ENCODE results near the gene MYO1A.
"Not testable (repeated sequence)": the region's sequence is repeated elsewhere in the genome, so short reads cannot be mapped to it uniquely, and the experiment has no call there.

Gene MYO1A

DNA sequence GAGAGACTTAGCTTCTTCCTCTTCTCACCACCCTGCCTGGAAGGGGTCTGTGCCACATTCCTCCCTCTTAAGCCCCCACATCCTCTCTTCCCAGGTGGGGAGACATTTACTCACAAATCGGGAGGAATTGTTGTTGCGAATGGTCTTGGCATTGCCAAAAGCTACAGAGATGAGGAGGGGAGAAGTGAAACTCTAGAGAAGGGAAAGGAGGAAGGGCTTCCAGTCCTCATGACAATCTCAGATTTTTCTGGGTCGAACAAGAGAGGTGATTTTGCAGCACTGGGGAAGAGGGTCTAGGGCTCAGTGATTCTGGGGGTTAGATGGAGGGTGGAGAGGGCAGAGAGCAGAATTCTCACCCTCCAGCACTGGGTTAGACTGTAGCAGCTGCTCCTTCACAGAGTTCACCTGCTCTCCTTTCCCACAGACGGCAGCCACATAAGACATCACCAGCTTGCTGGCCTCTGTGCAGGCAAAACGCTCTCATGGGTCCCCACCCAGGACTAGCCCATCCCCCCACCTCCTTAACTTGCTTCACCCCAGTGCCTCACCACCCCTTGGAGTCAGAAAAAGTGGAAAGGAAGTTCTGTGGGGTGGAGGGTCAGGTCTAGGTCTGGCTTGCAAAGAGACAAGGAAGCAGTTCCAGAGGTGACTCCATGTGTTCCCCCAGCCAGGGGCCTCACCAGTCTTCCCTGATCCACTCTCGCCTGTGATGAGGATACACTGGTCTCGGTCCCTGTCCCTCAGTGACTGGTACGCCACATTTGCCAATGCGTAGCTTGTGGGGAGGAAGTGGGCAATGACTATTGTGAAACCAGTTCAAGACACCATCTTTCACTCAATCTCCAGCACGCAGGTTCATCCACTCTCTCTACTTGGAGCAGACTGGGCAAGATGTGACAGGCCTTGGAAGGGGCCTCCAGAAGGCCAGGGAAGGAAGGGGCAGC, 2.7 kb downstream of the MYO1A start:
- DNase-seq (ENCODE audit: low spot score): no peak

DNA sequence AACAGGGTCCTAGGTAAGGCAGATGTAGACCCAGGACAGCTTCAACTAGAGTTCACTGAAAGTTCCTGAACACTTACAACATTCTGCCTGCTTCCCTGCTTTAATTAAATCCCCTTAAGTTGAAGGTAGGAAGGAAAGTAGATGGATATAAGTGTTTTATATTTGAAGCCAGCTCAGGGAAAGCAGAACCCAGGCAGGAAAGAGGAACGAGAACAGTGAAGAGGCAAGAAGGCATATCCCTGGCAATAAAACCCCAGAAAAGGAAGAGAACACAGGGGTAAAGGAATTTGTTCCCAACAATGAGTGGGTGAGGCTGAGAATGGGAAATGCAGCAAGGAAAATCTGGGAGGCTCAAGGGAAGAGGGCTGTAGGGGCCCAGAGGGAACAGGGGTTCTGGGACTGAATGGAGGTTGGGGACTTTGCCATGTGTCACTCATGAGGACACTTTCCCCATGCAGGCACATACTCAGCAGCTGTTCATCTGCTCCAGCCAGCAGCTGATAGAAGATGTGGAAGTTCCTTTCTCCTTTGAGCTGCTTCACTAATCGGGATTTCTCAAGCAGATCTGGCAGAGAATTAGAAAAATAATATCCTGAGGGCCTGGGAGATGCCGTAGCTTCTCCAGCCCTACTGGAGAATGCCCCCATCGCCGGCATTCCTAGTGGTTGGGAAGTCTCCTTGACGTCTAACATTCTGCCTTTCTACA, 3.7 kb downstream of the MYO1A start:
- DNase-seq (ENCODE audit: low spot score): no peak

DNA sequence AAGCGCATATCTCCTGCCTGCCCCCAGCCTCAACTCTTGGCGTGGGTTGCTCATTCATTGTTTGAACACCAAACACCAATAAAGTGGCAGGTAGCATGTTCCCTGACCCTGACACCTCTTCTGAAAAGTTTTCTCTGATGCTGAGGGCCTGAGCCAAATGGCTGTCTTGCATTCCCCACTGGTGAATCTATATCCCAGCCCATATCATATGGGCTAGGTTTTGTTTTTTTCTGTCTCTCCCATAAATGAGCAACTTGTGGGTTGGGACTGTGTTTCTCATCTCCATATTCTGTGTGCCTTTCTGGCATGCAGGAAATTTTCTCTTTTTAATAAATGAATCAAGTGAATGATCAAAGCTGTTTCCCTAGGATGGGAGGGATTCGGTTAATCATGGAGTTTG, 5.0 kb downstream of the MYO1A start:
- no peak for DNase-seq (ENCODE audit: low spot score)

DNA sequence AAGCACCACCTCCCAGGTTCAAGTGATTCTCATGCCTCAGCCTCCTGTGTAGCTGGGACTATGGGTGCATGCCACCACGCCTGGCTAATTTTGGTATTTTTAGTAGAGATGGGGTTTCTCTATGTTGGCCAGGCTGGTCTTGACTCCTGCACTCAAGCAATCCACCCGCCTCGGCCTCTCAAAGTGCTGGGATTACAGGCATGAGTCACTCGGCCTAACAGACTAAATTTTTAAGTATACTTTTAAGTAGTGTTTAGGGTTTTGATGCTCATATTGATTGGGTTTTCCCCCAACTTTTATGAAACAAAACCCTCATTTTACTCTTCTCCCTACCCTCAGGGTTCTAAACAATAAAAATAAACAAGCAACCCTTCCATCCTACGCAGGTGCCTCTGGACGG, 5.5 kb downstream of the MYO1A start:
- DNase-seq (ENCODE audit: low spot score): no peak

DNA sequence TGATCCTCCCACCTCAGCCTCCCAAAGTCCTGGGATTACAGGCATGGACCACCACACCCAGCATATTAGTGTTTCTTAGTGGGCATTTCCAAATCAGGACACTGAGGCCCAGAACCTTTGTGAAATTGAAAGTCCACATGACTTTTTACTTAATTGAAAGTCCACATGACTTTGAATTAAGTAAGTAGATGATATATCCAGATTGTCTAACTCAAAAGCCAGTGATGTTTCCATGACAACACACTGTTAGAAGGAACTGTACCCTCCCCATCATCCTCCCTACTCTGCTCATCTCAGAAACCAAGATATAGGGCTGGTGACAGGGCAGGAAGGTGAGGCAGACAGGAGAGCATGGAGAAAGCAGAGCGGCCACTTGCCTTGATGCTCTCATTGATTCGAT, 7.2 kb downstream of the MYO1A start:
- no peak for DNase-seq (ENCODE audit: low spot score)

DNA sequence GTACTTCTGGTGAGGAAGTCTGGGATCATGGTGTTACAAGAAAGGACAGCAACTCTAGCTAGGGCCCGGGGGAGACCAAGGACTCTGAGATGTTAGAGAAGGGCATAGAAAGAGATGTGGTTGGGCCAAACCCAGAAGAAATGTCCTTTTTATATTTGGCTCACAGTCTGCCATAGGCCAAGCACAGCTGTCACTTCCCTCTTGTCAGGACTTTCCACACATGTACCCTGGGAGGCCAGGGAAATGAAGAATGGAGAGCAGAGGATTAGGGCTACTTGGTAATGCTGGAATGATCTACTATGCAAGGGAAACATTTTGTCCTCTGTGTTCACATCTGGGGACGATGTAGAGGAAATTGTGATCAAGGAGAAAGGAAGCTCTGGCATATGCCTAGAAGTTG, 9.2 kb downstream of the MYO1A start:
- DNase-seq (ENCODE audit: low spot score): no peak

DNA sequence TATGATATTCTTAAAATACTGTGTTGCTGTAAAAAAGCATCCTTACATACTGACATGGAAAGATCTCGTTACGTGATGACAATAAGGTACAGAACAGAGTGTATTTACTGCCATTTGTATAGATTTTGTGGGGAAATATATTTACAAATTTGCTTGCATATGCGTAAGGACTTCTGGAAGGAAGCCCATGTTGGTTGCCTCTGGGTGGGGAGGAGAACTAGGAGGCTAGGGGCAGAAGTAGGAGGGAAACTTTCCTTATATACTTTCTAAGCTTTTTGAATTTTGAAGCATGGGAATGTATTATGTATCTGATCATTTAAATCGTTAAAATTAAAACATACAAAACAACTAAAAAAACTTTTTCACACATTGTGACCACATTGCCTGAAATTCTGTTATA, 9.7 kb downstream of the MYO1A start:
- no peak for DNase-seq (ENCODE audit: low spot score)

DNA sequence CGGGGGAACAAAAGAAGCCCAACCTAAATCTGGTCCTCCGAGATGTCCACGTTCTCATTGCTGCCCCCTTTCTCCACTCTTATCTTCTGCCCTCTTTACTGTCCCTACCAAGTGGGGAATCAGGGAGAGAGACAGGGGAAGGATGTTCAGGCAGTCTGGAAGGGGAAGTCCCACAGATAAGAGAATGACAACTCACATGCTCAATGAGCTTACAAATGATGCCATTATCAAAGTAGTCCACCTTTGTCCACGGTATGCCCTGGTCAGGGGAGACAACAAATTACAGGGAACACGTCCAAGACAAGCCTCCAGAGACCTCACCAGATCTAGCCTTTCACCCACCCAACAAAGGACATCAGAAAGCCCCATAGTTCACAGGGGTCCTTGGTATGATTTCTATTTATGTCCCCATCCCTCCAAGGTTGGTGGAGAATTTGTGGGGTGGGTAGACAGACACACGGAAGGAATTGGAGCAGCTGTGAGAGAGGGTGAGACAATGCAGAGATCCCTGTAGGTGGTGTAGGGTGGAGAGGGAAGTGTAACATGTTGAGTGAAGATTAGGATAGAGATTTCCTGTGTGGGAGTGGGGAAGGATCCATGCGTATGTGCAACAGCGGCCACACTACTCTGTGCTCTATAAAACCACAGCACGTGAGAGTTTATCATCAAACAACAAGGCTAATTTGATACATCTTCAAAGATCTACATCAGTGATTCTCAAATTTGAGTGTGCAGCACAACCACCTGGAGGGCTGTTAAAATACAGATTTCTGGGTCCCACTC, 10.7 kb downstream of the MYO1A start:
- DNase-seq (ENCODE audit: low spot score): no peak

DNA sequence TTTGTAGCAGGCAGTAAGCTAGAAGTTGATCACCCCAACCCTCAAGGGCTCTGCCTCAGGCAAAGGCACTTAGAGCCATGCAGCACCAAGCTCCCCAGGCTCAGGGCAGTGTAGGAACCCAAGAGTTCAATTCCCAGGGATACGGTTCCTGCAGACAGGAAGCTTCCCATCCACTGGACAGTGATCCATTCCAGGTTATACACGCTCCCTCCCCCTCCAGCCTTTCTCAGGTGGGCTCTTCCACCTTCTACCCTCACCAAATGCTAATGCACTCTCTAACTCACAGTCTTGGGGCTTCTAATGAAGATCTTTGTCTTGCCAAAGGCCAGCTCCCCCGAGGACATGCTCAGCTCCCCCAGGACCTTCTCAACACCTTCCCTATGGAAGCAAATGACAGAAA, 12.7 kb downstream of the MYO1A start:
- no peak for DNase-seq (ENCODE audit: low spot score)

DNA sequence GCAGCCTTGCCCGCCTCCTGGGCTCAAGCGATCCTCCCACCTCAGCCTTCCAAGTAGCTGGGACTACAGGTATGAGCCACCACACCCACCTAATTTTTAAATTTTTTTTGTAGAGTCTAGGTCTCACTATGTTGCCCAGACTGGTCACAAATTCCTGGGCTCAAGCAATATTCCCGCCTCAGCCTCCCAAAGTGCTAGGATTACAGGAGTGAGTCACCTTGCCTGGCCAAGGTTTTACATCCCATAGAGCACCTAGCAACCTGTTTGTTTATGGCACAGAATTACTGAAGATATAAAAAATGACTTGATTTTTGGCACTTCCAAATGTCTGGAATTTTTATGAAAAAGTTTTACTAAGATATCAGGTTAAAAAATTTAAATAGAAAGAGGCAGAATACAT, 16.5 kb downstream of the MYO1A start:
- DNase-seq (ENCODE audit: low spot score): no peak

DNA sequence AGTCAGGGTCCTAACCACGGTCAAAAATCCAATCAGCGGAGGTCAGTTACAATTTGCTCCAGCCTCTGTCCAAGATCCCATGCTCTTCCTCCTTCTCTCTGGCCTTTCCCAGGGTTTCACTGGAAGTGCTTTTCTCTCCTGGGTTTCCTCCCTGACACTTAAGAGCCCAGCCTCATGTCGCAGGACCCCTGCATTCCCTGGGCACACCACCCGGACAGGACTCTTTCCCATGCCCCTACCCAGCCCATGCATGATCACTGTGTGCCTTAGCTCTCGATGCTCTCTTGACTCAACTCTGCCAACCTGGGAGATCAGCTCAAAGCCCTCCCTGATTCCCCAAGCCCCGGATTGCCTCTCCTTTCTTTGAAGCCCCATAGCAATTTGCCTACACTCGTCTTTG, 18.1 kb downstream of the MYO1A start:
- DNase-seq (ENCODE audit: low spot score): no peak

DNA sequence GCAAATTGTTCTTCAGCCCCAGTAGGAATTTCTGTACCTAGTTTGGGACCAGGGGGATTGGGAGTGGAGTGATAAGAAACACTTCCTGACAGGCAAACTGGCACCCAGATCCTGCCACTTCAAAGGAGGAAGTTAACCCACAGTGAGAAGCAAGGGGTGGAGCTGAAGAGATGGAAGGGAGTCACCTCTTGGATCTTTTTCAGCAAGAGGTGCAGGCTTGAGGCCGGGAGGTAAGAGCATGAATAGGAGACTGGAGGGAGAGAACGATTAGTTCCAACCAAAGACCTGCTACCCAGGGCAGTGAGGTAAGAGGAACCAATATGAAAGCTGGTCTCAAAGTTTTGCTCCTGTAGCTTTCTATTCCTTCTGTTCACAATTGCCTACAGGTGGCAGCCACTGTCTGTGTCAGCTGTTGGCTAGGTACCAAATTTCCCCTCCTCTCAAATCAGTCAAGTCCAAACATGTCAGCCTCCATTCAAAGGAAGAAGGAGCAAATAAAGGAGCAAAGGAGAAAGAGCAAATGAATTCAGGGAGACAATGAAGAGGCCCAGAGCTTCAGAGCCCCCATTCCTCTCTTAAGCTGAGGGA, 18.7 kb downstream of the MYO1A start:
- DNase-seq (ENCODE audit: low spot score): peak; percentile 47

DNA sequence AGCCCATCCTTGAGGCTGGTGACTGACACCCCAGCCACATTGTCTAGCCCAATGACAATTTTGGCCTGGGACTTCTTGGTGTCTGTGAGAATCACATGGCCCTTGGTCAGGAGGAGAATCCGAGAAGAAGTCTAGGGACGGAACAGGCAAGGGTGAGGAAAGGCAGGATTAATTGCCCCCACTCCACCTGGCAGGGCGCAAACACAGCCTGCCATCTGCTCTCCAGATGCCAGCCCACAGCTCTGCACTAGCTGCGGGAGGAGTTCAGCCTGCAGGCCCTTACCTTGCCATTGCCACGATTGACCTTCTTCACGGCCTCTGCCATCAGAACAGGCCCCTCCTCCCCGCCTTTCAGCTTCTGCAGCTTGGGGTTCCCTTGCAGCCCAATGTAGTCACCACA, 20.5 kb downstream of the MYO1A start:
- no peak for DNase-seq (ENCODE audit: low spot score)

DNA sequence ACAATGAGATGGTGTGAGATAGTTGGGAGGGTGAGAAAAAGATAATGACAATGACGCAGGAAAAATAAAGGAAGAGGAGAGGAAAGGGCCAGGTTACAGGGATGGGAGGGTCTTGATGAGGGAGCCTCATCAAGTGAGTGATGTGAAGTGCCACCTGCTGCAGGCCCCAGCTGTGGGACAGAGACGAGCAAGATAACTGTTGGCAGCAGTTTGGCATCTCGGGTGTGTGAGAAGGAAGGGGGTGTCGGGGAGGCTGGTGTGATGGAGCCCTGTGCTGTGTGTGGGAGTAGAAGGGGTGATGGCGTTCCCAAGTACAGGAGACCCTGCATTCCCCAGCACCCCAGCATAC, 22.1 kb downstream of the MYO1A start:
- DNase-seq (ENCODE audit: low spot score): no peak

DNA sequence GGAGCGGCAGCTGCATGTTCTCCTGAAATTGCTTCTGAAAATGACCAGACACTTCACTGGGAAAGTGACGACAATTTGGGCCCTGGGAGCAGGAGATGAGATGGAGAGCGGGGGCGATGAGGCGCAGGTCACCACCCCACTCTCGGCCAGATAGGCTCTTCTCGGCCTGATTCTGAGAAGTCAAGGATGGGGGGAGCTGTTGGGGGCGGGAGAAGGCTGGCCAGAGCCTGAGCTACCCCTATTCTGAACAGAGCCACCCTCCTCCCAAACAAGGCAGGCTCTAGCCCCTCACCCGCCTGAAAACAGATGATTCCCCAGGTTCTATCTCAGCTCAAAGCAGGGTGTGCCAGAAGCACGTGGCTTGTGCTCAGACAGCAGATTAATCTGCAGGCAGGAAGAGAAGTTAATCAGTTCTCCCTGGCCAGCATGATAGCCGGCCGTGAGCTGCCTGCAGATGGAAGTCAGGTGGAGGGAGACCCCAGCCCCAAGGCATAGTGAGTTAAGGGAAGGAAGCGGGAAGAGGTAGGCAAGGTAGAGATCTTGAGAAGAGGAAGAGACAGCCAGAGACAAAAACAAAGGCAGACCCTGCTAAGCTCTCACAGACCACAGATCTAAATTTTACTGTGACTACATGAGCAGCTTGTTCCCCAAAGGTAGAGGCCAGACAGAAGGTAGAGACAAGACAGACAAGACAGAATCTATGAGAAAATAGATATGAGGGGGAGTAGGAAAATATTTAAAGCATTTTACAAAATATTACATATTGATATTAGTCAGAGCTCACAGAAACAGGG, 22.7 kb downstream of the MYO1A start:
- DNase-seq (ENCODE audit: low spot score): no peak

DNA sequence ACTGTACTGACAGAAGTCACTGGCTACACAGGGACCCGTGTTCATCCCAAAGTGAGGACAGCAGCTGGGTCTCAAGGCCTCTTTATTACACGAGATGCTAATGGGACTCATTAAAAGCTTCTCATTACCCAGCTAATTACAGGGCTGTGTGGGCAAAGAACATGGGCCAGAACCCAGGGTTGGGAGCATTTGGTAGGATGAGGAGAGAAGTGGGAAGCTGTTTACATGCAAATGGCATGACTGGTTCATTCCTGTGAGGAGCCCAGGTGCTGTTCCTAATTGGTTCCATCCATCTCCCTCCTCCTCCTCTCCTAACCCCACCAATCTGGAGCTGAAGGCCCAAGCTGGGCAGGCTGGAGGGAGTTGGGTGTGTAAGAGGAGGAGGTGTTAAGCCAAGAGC, 24.7 kb downstream of the MYO1A start:
- no peak for DNase-seq (ENCODE audit: low spot score)

DNA sequence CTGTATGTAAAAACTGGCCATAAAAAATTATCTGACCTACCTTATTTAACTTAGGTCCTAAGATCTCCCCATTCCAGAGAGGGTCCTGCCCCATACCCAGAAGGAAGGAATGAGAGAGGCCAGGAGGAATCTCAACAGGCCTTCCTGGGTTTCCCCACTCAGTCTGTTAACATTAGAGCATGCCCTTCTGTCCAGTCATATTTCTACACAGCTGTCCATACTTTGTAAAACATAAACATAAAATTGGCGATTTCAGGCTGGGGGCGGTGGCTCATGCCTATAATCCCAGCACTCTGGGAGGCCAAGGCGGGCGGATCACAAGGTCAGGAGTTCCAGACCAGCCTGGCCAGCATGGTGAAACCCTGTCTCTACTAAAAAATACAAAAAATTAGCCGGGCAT, 27.6 kb downstream of the MYO1A start:
- DNase-seq (ENCODE audit: low spot score): not testable (repeated sequence)

DNA sequence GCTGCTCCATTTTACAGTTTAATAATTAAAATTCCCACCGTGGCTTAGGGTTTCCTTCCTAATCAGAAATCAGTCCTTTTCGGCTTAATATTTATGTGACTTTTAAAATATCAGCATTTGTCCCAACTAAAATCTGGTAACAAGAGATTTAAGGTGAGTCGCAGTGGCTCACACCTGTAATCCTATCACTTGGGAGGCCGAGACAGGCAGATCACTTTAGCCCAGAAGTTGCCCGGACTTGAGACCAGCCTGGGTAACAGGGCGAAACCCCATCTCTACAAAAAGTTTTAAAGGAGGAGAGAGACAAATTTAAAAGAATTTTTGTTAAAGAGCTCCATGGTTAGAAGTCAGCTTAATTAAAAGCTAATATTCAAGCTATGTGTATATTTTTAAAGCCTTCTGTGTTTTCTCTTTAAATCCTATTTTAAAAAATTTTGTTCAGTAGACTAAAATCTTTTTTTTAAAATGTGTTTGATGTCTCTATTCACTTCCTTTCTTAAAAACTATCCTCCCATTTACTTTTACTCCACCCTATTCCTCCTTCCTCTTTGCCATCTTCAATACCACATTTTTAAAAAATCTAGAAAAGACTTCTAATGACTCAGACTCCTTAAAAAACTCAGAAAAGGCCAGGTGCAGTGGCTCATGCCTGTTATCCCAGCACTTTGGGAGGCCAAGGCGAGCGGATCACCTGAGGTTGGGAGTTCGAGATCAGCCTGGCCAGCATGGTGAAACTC, 29.8 kb downstream of the MYO1A start:
- no peak for DNase-seq (ENCODE audit: low spot score)

DNA sequence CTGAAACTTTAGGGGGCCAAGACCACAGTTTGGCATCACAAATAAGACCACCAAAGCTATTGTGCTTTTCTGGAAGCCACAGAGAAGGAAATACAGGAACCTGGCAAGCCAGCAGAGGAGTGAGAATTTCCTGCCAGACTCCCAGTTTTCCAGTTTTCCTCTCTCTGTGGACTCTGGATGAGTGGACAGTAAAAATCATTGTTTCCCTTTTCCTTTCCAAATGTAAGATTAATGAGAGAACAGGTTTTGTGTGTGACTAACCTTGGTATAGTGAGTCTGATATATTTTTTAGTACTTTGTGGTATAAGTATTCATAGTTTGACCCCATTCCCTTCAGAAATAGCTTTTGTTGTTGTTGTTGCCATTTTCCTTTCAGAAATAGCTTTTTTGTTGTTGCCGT, 31.0 kb downstream of the MYO1A start:
- no peak for DNase-seq (ENCODE audit: low spot score)

DNA sequence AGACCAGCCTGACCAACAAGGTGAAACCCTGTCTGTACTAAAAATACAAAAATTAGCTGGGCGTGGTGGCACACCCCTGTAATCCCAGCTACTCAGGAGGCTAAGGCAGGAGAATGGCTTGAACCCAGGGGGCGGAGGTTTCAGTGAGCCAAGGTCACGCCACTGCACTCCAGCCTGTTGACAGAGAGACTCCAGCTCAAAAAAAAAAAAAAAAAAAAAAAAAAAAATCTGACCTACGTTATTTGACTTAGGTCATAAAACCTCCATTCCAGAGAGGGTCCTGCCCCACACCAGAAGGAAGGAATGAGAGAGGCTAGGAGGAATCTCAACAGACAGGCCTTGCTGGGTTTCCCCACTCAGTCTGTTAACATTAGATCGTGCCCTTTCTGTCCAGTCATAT, 31.6 kb downstream of the MYO1A start:
- DNase-seq (ENCODE audit: low spot score): not testable (repeated sequence)

DNA sequence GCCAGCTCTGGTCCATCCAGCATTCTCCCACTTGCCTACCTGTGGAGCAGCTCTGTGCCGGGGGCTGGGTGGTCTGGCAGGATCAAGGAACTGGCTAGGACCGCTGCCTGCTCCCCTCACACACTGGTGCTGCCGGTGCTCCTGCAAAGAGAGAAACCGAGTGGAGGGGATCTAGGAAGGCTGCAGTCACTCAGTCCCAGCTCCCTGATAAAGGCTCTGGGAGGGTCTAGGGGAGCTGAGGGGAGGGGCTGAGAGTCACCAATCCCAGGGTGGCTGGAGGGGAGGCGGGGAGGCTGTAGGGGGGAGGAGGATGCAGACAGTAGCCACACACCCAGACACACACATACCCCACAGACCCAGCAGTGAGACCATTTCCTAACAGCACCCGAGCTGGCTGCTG, 33.6 kb downstream of the MYO1A start, which contains the start of gene TAC3:
TSS of gene TAC3 (minus strand) at position 182 of the 400 bp plus-strand sequence. CDS start 732 bp downstream, outside the sequence.
- DNase-seq (ENCODE audit: low spot score): no peak
